Frontal cortex (tissue), 4 donors: ENCODE measurements around the gene BCORL1. TPM values are rescaled to one million over a fixed set of nuclear protein-coding genes. Genes with fewer than 3 reads are reported as not detected.

Experiments
- DNase-seq, 2 donors: peaks; one replicate each; pipeline ENCODE4 v3.0.0; 2012; ENCODE audit warnings: low spot score in 2 of 2
- FAIRE-seq: peaks from 2 replicates; lab custom pipeline; 2012; peaks lifted over from hg19 to GRCh38; lab: Jason Lieb, UNC
- total RNA-seq: library from RNA; depleted of rRNA; stranded (reverse); fragments of >200 nt; gene quantifications from one replicate; pipeline ENCODE4 v1.2.3, GENCODE V29; 2014
- donor health status: control.
- donor health status: control.
- donor health status: control.

The BCORL1 gene, protein sequence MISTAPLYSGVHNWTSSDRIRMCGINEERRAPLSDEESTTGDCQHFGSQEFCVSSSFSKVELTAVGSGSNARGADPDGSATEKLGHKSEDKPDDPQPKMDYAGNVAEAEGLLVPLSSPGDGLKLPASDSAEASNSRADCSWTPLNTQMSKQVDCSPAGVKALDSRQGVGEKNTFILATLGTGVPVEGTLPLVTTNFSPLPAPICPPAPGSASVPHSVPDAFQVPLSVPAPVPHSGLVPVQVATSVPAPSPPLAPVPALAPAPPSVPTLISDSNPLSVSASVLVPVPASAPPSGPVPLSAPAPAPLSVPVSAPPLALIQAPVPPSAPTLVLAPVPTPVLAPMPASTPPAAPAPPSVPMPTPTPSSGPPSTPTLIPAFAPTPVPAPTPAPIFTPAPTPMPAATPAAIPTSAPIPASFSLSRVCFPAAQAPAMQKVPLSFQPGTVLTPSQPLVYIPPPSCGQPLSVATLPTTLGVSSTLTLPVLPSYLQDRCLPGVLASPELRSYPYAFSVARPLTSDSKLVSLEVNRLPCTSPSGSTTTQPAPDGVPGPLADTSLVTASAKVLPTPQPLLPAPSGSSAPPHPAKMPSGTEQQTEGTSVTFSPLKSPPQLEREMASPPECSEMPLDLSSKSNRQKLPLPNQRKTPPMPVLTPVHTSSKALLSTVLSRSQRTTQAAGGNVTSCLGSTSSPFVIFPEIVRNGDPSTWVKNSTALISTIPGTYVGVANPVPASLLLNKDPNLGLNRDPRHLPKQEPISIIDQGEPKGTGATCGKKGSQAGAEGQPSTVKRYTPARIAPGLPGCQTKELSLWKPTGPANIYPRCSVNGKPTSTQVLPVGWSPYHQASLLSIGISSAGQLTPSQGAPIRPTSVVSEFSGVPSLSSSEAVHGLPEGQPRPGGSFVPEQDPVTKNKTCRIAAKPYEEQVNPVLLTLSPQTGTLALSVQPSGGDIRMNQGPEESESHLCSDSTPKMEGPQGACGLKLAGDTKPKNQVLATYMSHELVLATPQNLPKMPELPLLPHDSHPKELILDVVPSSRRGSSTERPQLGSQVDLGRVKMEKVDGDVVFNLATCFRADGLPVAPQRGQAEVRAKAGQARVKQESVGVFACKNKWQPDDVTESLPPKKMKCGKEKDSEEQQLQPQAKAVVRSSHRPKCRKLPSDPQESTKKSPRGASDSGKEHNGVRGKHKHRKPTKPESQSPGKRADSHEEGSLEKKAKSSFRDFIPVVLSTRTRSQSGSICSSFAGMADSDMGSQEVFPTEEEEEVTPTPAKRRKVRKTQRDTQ (N-terminal part only)
- 2.0 TPM for total RNA-seq

DNA sequence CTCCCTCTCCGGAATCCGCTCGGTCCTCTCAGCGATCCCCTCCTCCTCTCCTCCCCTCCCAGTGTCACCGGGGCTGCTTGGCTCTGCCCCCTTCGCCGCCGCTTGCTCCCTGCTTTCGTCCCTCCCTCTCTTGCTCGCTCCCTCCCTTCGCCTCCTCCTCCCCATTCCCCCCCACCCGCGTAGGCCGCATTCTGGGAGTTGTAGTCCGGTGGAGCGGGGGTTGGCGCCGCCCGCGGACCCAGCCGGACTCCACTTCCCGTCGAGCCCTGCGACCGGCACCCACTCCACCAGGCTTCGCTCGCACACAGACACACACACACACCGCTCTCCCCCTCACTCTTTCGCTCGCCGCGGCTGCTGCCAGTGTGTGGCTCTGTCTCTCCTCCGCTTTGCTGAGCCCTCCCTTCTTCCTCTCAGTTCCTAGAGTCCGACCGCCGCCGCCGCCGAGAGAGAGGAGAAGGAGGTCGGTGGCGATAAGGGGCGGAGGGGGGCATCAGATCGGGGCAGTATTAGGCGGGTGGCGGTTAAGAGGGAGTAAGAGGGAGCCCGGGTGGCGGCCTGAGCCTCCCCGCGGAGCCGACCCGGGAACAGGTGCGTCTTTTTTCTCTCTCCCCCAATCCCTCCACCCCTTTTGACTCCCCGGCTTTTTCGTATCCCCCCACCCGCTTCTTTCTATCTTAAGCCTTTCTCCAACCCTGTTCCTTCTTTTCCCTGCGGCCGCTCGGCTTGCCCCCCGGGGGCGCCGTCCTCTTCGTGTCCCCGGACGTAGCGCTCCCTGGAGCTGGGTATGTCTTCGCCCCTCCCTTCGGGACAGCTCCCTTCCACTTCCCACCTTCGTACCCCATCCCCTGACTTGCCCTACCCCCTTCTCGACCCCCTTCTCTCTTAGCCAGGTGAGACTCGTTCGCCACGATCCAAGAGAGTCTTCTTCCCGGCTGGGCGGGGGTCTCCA is at the start of gene BCORL1:
Gene BCORL1, plus strand, starts transcription at position 336 of the 952 bp plus-strand sequence. CDS start 22,597 bp downstream, outside the sequence.
- DNase-seq (peak; percentile 93 to 95), FAIRE-seq (no peak)

DNA sequence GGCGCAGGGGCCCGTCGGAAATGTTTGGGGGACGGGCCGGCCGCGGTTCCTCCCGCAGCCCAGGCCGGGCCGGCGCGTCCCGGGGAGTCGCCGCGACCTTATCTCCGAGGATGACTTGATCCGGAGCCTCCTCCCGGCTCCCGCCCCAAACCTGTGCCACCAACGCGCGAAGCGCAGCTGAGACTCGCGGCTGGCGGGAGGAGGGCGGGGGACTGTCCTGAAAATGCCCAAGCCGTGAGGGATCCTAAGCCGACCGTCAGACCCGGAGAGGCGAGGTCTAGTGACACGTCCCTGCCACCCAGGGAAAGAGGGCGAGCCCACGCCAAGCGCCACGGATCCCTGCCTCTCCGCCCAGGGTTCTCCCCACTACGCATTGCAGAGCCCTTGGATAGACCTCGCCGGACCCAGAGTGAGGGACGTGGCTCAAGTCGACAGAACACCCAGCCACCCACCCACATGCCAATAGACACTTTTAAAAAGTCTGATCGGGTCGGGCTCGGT is 49.6 kb upstream of the BCORL1 start:
- no peak for FAIRE-seq
- no peak for DNase-seq

DNA sequence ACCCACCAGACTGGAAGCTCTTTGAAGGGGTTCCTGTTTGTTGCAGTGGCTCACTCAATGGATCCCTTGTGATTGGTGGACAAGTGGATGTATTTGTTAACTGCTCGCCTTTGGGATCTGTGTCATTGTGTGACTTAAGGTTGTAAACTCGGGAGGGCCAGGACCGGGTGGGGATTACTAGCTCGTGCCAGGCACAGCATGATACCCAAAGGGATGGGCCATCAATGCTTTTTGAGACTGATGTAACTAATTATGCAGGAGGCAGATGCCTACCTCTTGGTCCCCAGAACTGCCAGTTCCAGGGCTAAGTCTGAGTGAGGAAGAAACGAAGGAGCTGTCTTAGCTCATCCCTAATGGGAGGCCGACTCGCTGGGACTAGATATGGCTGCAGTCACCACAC is 48.7 kb upstream of the BCORL1 start:
- FAIRE-seq, result no peak
- DNase-seq, result no peak

DNA sequence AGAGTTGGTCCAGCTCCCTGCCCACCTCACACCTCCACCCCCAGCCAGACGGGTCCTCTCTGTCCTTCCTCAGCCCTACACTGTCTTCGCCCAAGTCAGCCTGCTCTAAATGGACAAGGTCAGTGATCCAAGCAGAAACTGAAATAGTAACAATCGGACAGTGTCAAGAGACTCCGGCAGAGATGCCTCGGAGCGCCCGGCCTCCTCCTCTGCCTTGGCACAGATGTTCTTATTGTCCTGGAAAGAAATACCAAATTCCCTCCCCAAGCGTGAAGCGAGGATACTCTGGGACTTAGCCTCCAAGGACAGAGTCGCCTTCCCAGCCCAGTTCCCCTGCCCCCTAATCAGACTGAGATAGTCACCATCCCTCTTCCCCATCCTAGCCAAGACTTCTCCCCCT is 48.0 kb upstream of the BCORL1 start:
- FAIRE-seq (no peak), DNase-seq (no peak)

DNA sequence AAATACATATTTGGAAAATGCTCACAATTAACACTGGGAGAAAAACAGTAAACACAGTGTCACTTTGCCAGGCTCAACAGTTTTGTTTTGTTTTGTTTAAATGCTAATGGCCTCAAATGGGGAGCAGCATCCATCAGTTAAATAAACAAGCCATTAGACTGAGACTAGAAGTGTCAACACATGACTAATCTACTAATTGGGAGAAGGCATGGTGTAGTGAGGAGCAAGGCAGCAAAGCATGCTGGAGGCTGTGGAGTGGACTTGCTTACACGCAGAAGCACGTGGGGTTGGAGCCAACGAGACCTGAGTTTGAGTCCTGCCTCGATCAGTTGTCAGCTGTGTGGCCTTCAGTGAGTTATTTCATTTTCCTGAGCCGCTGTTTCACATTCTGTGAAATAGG is 47.5 kb upstream of the BCORL1 start:
- FAIRE-seq (no peak), DNase-seq (no peak)

DNA sequence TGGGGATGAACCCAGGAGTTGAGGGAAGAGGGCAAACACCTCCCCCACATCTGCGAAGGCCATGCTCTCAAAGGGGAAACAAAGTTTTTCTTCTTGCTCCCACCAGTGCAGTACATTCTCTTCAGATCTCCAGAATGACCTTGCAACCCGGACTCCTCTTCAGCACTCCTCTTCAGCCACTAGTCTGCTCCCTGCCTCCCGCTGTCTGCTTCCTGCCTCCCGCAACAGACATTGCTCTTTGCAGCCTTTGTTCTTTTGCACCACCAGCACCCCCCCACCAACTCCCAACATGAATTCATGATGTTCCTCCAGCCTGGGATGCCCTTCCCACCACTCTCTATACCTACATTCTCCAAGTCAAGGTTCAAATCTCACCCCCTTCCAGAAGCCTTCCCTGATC is 44.4 kb upstream of the BCORL1 start:
- FAIRE-seq (no peak), DNase-seq (no peak)

DNA sequence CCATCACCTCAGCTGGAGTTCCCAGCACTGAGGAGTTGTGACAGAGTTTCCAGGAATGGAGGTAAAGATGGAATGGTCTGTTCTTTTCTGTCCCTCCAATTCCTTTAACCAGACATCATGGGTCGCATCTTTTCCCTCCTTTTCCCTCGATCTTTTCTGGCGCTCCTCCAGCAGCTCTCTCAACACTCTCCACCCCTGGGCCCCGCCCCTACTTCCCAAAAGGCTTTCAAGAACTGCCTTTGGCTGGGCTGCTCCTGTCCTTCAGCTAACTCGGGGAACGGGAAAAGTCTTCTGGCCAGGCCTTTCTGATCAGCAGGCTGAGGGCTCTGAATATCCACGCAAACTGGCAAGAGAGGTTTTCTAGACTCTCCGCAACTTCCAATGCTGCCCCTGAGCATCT is 42.4 kb upstream of the BCORL1 start:
- no peak for FAIRE-seq
- DNase-seq, result no peak

DNA sequence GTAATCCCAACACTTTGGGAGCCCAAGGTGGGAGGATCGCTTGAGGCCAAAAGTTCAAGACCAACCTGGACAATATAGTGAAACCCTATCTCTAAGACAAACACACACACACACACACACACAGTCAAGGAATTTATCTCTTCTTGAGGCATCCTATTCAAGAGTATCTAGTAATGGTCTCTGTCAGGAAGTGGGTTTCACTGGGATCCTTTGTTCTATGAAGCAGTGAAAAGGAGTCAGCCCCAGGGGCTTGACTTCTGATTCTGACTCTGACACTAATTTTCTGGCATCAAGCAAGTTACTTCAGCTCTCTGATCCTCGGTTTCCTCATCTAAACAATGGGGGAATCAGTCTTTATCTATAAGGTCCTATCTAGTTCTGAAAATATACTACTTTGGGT is 41.7 kb upstream of the BCORL1 start:
- no peak for FAIRE-seq

DNA sequence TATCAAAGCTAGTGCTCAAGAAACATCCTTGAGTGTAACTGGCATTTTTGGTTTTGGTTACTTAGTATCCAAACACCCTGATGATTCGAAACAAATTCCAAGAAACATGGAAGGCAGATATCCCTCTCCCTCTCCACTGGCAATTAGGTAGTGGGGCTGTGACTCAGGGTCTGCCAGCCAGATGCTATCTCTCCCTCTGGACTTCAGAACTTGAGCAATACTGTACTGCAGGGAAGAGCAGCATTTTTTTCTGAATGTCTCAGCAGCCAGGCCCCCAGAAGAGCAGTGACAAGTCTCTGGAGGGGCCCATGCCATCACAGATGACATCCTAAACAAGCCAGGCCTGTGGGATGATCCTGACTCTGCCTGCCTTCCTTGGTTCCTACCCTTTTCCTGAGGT is 37.3 kb upstream of the BCORL1 start:
- FAIRE-seq, result no peak

More for the DNA sequence above, 41.7 kb upstream of the BCORL1 start:
- DNase-seq, result no peak

DNA sequence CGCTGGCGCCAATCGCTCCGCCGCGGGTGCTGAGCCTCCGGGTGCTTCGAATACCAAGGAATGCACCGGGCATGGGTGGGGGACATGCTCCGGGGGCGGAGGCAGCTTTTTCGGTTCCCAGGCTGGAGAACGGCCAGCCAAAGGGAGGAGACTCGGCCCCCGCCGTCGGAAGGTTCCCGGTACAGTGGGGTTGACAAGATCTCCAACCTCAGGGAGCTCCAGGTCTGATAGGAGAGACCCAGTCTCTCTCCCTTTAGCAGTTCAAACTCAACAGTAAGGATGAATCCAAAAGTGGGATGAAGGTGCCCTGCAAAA is 29.1 kb upstream of the BCORL1 start:
- no peak for FAIRE-seq

More for the DNA sequence above, 37.3 kb upstream of the BCORL1 start:
- DNase-seq, result no peak

DNA sequence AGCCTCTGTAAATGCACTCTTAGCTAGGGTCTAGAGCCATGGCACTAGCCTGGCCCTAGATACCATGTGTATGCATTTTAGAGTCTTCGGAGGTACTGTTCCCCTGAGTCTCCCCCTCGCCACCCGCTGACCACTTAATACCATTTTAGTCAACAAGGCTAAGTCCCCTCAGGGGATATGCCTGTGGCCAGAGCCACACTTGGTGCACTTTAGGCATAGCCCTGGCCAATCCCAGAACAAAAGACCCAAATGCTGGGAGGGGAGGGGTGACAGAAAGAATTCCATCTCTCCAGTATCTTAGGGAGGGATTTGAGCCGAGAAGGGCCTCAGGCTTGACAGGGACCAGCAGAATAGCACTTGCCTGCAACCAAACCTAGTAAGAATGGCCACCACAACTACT is 28.6 kb upstream of the BCORL1 start:
- DNase-seq (no peak), FAIRE-seq (no peak)

More for the DNA sequence above, 29.1 kb upstream of the BCORL1 start:
- DNase-seq, result no peak

DNA sequence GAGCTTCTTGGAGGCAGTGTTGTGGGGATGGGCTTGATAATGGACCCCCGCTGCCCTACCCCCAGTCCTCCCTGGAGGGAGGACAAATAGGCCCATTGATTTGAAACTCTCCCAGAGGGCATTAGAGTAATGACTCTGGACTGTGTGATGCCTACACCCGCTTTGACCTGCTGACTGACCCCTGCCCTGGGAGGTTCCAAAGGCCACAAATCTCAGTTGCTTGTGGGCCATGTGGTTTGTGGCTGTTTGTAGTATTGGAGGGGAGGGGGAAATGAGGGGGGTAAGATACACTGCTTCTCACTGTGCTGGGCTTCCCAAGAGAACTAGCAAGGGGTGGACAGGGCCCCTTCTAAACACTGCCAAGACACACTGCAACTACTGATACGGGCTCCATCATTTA is 27.6 kb upstream of the BCORL1 start:
- FAIRE-seq (no peak), DNase-seq (no peak)

DNA sequence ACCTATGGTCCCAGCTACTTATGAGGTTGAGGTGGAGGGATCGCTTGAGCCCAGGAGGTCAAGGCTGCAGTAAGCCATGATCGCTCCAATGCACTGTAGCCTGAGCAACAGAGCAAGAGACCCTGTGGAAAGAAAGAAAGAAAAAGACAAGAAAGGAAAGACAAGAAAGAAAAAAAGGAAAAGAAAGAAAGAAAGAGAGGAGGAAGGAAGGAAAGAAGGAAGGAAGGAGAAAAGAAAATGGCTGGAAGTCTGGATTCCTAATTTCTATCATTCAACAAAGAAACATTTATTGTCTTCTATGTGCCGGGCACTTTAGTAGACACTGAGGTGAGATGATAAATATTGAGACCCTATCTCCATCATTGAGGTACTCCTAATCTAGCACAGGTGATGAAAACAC is 26.8 kb upstream of the BCORL1 start:
- no peak for FAIRE-seq
- DNase-seq, result no peak

DNA sequence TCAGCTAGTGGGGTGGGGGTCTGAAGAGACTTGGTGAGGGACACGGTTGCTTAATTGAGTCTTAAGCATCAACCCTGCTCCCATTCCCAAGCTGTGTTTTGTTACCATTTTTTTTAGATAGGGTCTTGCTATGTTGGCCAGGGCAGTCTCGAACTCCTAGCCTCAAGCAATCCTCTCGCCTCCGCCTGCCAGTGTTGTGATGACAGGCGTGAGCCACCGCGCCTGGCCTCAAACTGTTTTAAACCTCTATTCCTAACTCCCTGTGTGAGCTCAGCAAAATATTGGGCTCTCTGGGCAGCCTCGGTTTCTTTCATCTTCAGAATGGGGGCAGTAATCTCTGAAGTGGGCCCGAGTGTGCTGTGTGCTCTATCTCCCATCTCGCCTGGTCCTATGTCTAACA is 26.3 kb upstream of the BCORL1 start:
- FAIRE-seq, result no peak

DNA sequence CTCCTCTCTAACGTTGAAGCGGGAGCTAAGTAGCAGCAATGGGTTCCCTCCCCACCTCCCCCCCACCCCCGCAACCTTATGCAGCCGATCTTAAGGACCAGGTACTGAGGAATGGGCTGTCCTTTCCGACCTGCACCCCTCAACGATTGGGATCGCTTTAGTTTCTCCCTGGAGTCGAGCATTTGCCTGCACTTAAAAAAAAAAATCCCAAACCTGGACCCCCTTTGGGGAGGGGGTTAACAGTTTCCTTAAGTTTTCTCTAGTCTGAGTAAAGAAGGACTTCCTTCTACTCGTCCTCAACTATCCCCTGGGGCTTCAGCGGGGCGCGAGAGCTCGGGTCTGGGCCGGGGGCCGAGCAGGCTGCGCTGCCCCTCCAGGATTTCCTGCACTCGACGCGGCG is 25.7 kb upstream of the BCORL1 start:
- DNase-seq (no peak), FAIRE-seq (no peak)

More for the DNA sequence above, 26.3 kb upstream of the BCORL1 start:
- DNase-seq, result no peak

DNA sequence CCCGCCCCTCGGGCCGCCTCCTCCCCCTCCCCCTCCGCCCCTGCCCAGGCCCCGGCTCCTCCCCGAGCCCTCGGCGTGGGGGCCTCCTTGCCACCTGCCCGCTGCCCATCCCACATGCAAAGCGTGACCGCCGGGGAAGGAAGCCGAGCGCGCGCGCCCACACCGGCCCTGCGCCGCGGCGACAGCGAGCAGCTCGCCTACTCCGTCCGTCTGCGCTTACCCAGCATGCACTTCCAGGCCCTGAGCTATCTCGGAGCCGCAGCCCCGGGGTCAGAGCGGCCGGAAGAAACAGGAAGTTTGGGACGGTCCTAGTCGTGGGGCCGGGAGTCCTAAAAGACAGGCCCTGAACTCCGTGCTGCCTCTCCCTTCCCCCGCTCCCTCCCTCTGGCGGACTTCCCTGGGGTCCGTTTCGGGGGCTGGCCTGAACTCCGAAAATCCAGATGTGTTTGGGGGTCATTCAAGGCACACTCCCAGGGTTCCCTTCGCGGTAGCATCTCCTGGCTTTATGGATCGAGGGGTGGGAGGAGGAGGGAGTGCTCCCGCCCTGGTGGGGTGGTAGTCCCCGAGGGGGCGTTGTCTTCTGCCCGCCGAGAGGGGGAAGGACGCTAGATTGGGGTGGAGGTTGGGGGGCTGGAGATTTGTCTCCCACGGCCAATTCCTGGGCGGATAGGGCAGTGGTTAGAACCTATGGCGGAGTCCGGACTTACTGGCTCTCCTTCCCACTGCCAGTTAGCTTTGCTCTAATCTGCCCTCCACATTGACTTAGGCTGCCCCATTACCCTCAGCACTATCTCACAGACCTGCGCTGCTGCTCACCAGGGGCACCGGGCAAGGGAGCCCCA is 25.0 kb upstream of the BCORL1 start:
- DNase-seq (peak; percentile 58), FAIRE-seq (no peak)

DNA sequence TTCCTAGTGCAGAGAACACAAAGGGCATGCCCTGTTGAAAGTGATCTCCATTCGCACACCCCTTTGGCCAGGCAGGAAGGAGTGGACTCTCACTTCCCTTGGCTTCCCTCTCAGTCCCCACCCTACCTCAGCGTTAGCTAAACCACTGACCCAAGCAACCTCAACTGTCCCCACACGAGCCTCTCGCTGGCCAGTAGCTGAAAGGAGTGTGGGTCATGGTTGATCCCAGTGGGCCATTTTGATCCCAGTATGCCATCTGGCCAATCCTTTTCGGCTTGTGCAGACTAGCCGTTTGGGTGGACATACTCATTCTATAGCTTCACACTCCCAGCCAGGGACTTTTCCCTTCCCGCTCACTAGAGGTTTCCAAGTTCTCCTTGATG is 24.4 kb upstream of the BCORL1 start:
- DNase-seq (no peak), FAIRE-seq (no peak)

DNA sequence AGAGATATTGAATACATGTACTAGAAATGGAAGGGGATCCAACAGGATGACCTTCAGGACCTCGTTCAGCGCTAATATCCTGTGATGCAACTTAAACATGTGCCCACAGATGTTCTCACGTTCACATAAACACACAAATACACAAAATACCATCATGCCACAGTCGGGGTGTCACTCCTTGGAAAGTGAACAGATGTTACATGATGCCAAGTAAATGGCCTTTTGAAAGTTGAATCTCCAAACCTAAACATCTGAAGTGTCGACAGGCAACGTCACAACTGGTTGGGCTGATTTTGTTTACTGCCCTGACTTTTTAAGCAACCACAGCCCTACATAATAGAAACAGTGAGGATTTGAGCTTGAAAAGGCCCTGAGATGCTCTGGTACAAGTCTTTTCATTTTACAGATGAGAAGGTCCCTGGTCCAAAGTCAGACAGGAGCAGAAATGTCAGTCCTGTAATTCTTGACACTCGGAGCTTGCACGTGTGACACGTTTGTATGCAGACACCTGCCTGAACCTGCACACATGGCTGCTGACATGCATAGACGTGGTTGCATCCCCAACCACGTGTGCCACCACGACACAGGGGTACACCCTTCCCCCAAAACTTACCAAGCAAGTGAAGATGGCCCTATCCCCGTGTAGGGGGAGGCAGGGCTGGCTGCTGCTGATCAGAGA is 23.5 kb upstream of the BCORL1 start:
- no peak for FAIRE-seq
- no peak for DNase-seq
